Astrocyte of the cerebellum (primary cell): Measurements from ENCODE around the gene MED13L.

Source experiments
- DNase-seq: peaks from one replicate; pipeline ENCODE4 v3.0.0-alpha.2; 2011; ENCODE audit warnings: low read depth
- H3K4me3 ChIP-seq: 2 replicates; pipeline ENCODE4 v1.5.1; 2011; ENCODE audit warnings: mild to moderate bottlenecking, low read depth, low read length, moderate library complexity
- CTCF ChIP-seq: IDR thresholded peaks from 2 replicates; pipeline ENCODE4 v1.5.1; 2012; ENCODE audit warnings: low read length, low read depth, moderate library complexity, mild to moderate bottlenecking; ENCODE audit errors: missing control alignments
- in situ Hi-C: cut with HindIII; loops from 2 replicates; pipeline ENCODE4 v1.10.0; 2017; ENCODE audit warnings: low sequenced_read_pairs

Gene MED13L

GRCh38 chr12:115936997-115937916 is 340.2 kb downstream of the MED13L start:
- no peak for TF ChIP-seq CTCF
- H3K4me3 ChIP-seq: no peak overlapping the region
- in situ Hi-C loops: no loop called here
- DNase-seq: no peak

- no peak for TF ChIP-seq CTCF
- DNase-seq: no peak
- in situ Hi-C loops: no loop called here
- H3K4me3 ChIP-seq: no peak overlapping the region
Measured at GRCh38 chr12:115934877-115935276, 342.6 kb downstream of the MED13L start.

- no peak for TF ChIP-seq CTCF
Measured at GRCh38 chr12:115934046-115934445, 343.4 kb downstream of the MED13L start.

GRCh38 chr12:115932066-115932465 is 345.4 kb downstream of the MED13L start:
- H3K4me3 ChIP-seq: no peak overlapping the region
- in situ Hi-C loops: no loop called here
- no peak for TF ChIP-seq CTCF
- DNase-seq: no peak

More at GRCh38 chr12:115934046-115934445, 343.4 kb downstream of the MED13L start:
- in situ Hi-C loops: no loop called here
- DNase-seq: no peak
- H3K4me3 ChIP-seq: no peak overlapping the region

- in situ Hi-C loops: no loop called here
- DNase-seq: no peak
- H3K4me3 ChIP-seq: no peak overlapping the region
- no peak for TF ChIP-seq CTCF
Measured at GRCh38 chr12:115930336-115930735, 347.2 kb downstream of the MED13L start.

GRCh38 chr12:115926037-115926670 is 351.3 kb downstream of the MED13L start:
- DNase-seq: no peak
- TF ChIP-seq CTCF: no peak
- H3K4me3 ChIP-seq: no peak overlapping the region
- in situ Hi-C loops: no loop called here
